HG02678 (cell line): ENCODE data around the gene SLC5A1.

Experiments used
- ATAC-seq: cut with Tn5 transposase; IDR thresholded peaks from one replicate; pipeline ENCODE4 v1.9.1; 2021; ENCODE audit warnings: mild to moderate bottlenecking, moderate library complexity; ENCODE audit not compliant: unreplicated experiment

The SLC5A1 gene

GRCh38 chr22:32050678-32051515 is 7.8 kb downstream of the SLC5A1 start:
- no peak for ATAC-seq

DNA sequence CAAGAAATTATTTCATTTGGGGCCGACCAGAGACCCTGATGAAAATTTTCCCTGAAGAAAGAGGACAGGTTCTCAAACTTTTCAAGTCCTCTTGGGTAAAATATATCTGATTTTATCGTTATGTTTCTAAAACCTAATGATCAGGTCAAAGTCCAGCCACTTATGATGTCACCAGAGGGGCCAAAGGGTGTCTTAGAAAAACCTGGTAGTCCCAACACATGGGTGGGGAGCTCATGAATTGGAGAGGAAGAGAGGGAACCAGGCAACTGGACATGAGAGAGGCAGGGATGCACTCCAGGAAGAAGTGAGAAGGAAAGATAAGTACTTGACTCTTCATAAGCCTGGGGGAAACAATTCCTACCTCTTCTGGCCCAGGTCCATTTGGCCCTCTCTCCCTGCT is 9.2 kb downstream of the SLC5A1 start:
- ATAC-seq: no peak

- no peak for ATAC-seq
Measured at GRCh38 chr22:32052936-32053791, 10.1 kb downstream of the SLC5A1 start.

GRCh38 chr22:32055069-32055468 is 12.0 kb downstream of the SLC5A1 start:
- no peak for ATAC-seq

- no peak for ATAC-seq
Measured at GRCh38 chr22:32058656-32059260, 15.7 kb downstream of the SLC5A1 start.

DNA sequence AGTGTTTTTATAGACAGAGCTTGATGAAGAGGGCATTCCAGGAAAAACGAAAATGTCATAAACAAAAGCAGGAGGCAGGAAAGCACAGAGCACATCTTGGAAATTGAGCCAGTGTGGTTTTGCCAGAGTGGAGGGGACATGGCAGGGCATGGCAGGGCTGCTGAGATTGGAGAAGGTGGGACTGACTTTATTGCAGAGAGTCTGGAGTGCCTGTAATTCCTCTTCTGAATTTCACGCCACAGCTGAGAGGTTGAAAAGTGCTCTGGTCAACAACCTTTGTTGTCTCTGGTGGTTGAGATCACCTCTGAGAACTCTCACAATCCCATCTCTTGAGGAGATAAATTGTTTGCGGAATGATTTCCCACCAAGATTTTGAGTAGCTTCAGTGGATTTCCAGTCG is 16.4 kb downstream of the SLC5A1 start:
- no peak for ATAC-seq

DNA sequence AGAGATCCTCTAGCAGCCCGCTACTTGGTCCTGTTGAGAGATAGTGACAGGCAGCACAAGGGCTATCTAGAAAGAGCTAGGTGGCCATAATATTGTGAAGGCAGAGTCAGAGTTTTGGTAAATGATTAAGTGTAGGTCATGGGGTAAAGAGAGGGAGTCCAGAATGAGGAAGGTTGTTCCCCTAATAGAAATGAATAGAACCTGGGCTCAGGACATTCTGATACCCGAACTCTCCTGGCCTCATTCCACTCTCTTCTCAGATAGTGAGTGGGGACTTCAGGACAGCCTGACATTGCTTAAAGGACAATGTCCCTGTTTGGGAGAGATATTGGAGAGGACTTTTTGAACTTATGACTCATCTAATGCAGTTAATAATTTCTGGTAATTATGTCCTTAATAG is 20.6 kb downstream of the SLC5A1 start:
- ATAC-seq: no peak

GRCh38 chr22:32066820-32067219 is 23.8 kb downstream of the SLC5A1 start:
- no peak for ATAC-seq

DNA sequence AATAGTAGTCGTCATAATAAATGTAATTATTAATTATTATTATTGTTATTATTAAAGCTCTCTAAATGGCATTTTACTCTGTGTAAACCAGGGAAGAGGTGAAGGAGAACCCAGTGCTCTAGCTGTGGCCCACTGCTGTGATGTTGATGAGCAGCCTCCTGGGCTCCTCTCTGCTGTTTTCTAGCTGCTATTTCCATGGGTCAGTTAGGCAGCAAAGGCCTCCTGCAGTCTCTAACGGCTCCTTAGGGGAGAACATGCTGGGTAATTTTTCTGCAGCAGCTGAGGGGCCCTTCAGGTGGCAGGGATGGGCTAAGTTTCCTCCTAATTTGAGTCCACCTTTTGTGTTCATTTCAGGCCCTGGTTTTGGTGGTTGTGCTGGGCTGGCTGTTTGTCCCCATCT is 24.6 kb downstream of the SLC5A1 start:
- ATAC-seq: no peak

DNA sequence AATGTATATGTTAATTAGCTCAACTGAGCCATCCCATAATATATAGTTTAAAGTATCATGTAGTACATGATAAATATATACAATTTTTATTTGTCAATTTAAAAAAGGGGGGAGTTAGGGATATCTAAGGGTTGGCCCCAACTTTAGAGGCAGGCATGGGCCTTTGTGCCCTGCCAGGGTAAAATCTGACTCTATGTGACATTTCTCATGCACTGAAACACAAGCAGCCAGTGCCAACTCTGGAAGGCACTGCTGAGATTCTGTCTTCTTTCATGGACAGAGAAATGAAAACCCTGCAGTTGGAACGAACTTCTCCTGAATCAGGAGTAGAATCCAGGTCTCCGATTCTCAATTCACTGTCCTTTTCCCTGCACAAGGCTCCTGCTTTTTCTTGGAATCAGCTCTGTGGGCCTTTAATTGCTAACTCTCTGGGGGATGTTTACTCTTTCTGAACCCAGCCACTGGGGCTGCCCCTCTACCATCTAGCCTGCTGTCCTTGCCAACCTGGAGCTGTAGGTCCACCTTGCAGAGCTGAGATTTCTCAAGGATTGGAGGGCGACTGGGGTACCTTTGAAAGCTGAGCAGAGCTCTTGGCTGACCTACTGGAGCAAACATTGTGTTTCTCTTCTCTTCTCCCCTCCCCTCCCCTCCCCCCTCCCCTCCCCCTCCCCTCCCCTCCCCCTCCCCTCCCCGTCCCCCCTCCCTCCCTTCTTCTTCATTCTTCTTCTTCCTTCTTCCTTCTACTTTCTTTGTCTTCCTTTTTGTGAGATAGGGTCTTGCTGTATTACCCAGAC is 26.7 kb downstream of the SLC5A1 start:
- no peak for ATAC-seq

GRCh38 chr22:32073262-32073661 is 30.2 kb downstream of the SLC5A1 start:
- ATAC-seq: no peak

DNA sequence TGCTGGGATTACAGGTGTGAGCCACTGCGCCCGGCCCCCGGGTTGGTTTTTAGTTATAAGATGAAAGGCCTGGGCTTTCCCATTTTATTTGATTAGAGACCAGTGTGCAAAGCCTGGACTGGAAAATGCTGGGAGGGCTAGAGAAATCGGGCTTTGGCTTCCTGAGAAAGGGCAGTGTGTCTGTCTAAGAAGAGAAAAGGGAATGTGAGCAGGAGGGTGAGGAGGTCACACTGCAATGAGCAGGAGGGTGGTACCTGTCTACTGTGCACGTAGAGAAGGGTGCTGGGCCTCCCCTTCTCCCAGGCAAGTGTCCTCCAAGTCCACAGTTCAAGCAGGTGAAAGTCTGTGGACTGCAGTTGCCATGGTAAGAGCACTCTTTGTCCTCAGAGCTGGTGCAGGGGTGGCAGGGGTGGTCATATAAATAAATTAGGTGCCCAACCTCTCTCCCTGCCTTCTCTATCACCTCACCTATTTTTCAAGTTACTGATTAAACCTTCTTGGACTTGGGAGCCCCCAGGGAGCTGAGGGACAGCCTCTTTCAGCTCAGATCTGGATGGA is 30.8 kb downstream of the SLC5A1 start:
- ATAC-seq: no peak

DNA sequence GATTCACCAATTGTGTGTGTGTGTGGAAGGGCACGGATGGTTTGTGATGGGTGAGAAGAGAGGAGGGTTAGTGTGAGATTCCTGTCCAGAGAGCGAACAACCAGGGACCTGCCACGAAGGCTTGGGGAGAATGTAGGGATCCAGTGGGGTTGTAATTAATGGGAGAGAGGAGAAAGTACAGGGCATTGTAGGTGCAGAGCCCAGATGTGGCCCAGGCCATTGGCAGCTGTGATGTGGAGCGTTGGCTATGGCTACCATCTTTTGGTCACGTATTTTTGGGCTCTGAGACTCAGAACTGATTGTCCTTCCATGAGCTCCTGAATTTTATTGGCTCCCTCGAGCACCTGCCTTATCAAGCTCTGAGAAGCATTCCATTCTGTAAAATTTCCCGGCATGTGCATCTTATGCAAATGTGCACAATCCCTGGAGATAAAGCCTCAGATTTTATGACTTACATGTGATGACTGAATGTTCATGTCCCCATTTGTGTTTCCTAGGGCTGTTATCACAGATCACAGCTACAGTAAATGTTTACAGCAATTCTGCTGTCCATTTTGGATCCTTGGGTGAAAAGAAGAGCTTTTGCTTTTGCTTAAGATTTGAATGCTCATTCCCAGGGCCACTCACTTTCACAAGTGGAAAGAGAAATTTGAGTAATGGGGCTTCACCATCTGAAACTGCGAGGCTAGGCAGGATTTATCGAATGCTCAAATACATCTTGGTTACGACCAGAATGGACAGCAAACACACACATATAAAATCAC is 33.1 kb downstream of the SLC5A1 start:
- no peak for ATAC-seq

DNA sequence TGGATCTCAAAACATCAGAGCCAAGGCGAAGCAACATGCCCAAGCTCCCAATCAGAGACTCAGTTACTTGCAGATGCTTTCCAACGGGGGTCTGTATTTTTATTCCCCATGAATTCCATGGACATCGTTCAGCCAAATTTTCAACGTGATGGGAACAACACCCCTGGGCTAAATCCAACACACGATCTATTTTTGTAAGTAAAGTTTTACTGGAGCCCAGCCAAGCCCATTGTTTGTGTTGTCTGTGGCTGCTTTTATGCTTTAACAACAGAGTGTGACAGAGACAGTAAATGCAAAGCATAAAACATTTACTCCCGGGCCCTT is 33.7 kb downstream of the SLC5A1 start:
- ATAC-seq: no peak

GRCh38 chr22:32077151-32077550 is 34.1 kb downstream of the SLC5A1 start:
- no peak for ATAC-seq

GRCh38 chr22:32079130-32080089 is 36.3 kb downstream of the SLC5A1 start:
- ATAC-seq: no peak

DNA sequence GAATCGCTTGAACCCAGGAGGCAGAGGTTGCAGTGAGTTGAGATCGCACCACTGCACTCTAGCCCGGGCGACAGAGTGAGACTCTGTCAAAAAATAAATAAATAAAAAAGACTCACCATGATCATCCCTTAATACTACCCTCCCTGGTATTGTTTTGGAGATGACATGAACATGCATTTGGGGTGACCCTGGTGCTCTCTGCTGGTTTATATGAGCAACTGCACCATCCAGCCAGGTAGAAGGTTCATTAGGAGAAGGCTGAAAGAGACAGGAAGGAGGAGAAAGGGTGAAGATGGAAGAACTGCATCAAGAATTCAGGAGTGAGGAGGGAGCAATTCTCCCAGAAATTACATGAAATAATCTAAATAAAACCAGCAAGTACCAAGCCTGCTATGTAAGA is 37.8 kb downstream of the SLC5A1 start:
- ATAC-seq: no peak

- ATAC-seq: no peak
Measured at GRCh38 chr22:32082331-32082730, 39.3 kb downstream of the SLC5A1 start.

GRCh38 chr22:32083000-32083399 is 39.9 kb downstream of the SLC5A1 start:
- no peak for ATAC-seq
